GM04503 (cell line): ENCODE measurements around the gene SCD5.

ENCODE experiments used
- DNase-seq: peaks from one replicate; pipeline ENCODE4 v3.0.0-alpha.2; 2012; ENCODE audit warnings: low read depth

SCD5 gene

GRCh38 chr4:82726596-82726995 is 72.0 kb downstream of the SCD5 start:
- DNase-seq: no peak

DNA sequence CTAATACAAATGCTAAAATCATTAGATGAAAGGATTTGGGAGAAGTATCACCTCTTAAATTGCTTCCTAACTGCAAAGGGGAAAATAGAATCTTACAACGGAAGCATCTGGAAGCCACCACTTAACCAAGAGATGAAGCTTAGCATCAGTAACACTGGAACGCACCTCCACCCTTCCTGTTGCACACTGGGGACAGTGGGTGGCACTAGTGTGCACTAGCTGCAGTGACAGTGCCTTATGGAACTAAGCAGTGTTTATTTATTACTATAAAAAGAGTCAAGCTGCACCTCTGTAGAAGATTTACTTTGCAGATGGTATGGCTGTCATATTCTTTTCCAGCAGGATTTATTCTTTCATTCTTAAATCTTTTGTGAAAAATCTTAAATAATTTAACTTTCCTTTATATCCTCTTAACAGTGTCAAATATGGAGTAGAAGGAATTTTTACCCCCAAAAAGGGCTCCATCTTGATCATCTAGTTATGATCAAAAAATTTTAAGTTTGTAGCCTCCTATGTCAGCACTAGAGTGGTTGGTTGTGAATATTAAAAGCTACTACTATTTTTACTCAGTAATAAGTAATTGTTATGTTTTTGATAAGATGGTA is 76.7 kb downstream of the SCD5 start:
- DNase-seq: no peak

DNA sequence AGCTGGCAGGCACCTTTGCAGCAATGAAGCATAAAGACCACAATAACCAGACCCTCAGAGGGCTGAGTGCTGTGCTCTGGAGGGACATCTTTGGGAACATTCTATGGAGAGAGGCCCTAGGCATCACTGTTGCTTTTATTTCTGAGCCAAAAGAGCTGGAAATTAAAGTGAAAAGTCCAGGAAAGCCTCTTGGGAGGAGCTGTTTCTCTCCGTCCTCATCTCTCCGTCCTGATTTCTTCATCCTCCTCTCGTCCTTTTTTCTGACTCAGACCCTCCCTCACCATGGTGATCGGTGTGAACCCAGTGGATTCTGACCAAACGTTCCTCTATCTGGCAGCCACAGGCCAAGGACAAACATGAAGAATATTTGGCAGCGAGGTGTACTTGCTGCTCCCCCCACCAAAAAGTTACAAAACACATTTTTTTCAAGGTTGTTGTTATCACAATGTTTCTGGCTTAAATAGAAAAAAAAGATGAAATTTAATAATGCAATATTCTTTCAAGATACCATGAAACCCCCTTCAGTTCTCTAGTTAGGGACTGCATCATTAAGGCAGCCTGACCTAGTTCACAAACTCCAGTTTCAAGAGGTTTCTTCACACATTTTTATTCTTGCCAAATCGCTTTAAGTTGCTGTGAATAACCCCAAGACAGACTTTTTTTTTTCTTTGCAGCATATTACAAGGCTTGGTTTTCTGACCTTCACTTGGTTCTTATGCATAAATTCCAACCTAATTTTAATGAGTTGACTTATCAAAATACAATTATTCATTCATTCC is 80.2 kb downstream of the SCD5 start:
- no peak for DNase-seq

GRCh38 chr4:82715731-82716617 is 82.6 kb downstream of the SCD5 start:
- peak; percentile 50 for DNase-seq

DNA sequence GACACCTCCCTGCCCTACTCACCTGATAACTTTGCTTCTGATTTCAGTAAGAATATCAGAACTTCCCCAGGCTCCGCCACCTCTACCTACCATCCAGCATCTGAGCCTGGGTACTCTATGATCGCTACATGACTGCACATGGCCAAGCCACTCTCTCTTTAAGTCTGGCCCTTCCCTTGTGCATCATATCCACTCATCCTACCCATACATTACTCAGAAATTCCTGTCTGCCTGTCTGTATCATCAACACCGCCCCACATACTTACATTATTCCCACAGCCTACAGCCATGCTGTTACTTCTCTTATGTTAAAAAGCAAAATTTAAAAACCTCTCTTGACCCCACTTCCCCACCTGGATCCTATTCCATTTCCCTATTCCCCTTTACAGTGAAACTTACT is 84.7 kb downstream of the SCD5 start:
- no peak for DNase-seq

- DNase-seq: no peak
Measured at GRCh38 chr4:82712561-82712960, 86.0 kb downstream of the SCD5 start.

GRCh38 chr4:82711158-82711785 is 87.3 kb downstream of the SCD5 start:
- DNase-seq: no peak

GRCh38 chr4:82710197-82710929 is 88.2 kb downstream of the SCD5 start:
- DNase-seq: no peak

GRCh38 chr4:82708982-82709381 is 89.6 kb downstream of the SCD5 start:
- no peak for DNase-seq

GRCh38 chr4:82706349-82707000 is 92.1 kb downstream of the SCD5 start:
- no peak for DNase-seq

- no peak for DNase-seq
Measured at GRCh38 chr4:82705928-82706300, 92.7 kb downstream of the SCD5 start.

- DNase-seq: no peak
Measured at GRCh38 chr4:82705169-82705927, 93.2 kb downstream of the SCD5 start.

DNA sequence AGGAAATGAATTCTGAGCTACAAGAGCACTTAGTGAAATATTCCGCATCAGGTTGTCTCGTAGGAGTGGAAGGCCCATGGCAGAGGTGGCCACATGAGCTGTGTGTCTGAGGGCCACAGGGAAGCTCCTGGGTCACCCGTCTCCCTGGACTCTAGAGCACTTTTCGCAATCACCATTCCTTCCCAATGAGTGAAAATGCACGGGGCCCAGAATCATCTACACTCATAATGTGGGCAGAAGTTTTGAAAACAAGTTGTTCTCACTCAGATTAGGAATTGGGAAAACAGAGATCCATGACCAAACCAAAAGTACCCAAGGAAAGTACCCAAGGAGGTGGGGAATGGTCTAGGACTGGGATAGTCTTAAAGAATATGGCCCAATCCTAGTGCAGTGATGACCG is 94.4 kb downstream of the SCD5 start:
- DNase-seq: peak; percentile 31

GRCh38 chr4:82698412-82698811 is 100.2 kb downstream of the SCD5 start:
- no peak for DNase-seq

- no peak for DNase-seq
Measured at GRCh38 chr4:82697561-82697960, 101.0 kb downstream of the SCD5 start.

- DNase-seq: no peak
Measured at GRCh38 chr4:82696117-82696860, 102.3 kb downstream of the SCD5 start.

GRCh38 chr4:82694892-82695291 is 103.7 kb downstream of the SCD5 start:
- no peak for DNase-seq

- DNase-seq: no peak
Measured at GRCh38 chr4:82694046-82694445, 104.5 kb downstream of the SCD5 start.

- DNase-seq: no peak
Measured at GRCh38 chr4:82692101-82692780, 106.4 kb downstream of the SCD5 start.
